ENCODE results near the gene WAPL.
A peak's percentile ranks its signal among the peaks of the same experiment; 100 is the strongest.
"Not testable (repeated sequence)": the region's sequence is repeated elsewhere in the genome, so short reads cannot be mapped to it uniquely, and the experiment has no call there.

WAPL gene

DNA sequence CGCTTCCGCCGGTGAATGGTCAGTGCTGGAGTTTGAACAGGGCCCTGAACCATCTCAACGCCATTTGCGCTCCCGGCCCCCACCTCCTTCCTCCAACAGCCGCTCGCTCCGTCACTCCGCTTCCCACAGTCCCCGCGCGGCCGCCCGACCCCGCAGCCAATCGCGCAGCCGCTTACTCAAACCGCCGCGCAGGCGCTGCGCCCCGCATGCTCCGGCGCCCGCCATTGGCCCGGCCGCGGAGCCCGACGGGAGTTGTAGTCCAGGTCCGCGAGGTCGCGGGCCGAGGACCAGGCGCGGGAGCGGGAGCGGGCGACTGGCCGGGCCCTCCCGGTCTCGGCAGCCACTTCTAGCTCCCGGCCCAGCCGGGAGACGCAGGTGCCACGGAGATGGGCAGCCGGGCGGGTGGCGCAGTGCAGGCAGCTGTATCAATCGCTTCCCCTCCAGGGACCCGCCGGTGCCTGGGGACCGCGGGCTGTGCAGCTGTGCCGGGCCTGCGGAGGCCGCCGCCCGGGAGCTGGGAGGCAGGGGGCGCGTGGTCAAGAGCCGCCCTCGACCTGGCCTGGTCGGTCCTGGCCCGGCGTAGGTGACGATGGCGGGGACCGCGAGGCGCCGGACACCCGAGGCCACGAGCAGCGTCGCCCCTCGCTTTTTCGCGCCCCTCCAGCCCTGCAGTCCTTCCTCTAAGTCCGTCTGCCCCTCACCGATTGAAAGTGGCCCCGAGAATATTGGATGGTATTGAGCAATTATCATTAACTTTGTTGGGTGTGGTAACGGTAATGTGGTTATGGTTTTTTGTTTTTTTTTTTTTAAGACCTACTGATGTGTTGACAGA is at the start of gene WAPL:
Gene WAPL (minus strand): TSS at position 115 of the 832 bp plus-strand sequence. CDS start 3,723 bp downstream, outside the sequence.
- peak; percentile 75 to 77 for DNase-seq (ENCODE audit: low read depth in 2 of 2)

- DNase-seq (ENCODE audit: low read depth in 2 of 2): no peak
These were observed 47.7 kb upstream of the WAPL start for GRCh38 chr10:86569335-86569734.

GRCh38 chr10:86566518-86566917 is 44.9 kb upstream of the WAPL start:
- DNase-seq (ENCODE audit: low read depth in 2 of 2): not testable (repeated sequence)

GRCh38 chr10:86563338-86563737 is 41.7 kb upstream of the WAPL start:
- DNase-seq (ENCODE audit: low read depth in 2 of 2): not testable (repeated sequence)

- DNase-seq (ENCODE audit: low read depth in 2 of 2): not testable (repeated sequence)
These were observed 37.1 kb upstream of the WAPL start for GRCh38 chr10:86558695-86559094.

GRCh38 chr10:86556933-86557649 is 35.5 kb upstream of the WAPL start:
- no peak for DNase-seq (ENCODE audit: low read depth in 2 of 2)

- DNase-seq (ENCODE audit: low read depth in 2 of 2): no peak
These were observed 34.9 kb upstream of the WAPL start for GRCh38 chr10:86556532-86556931.

- no peak for DNase-seq (ENCODE audit: low read depth in 2 of 2)
These were observed 32.0 kb upstream of the WAPL start for GRCh38 chr10:86553639-86554038.

GRCh38 chr10:86553213-86553612 is 31.6 kb upstream of the WAPL start:
- DNase-seq (ENCODE audit: low read depth in 2 of 2): no peak

GRCh38 chr10:86547296-86547695 is 25.7 kb upstream of the WAPL start:
- DNase-seq (ENCODE audit: low read depth in 2 of 2): no peak

GRCh38 chr10:86545101-86545500 is 23.5 kb upstream of the WAPL start:
- DNase-seq (ENCODE audit: low read depth in 2 of 2): no peak

GRCh38 chr10:86540016-86540415 is 18.4 kb upstream of the WAPL start:
- DNase-seq (ENCODE audit: low read depth in 2 of 2): no peak

- no peak for DNase-seq (ENCODE audit: low read depth in 2 of 2)
These were observed 17.0 kb upstream of the WAPL start for GRCh38 chr10:86538547-86538946.

DNA sequence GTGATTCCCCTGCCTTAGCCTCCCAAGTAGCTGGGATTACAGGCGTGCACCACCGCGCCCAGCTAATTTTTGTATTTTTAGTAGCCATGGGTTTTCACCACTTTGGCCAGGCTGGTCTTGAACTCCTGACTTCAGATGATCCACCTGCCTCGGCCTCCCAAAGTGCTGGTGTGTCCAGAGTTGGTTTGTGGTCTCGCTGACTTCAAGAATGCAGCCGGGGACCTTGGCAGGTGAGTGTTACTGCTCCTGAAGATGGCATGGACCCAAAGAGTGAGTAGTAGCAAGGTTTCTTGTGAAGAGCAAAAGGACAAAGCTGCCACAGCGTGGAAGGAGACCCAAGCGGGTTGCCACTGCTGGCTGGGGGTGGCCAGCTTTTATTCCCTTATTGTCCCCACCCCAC is 16.4 kb upstream of the WAPL start:
- DNase-seq (ENCODE audit: low read depth in 2 of 2): not testable (repeated sequence)

DNA sequence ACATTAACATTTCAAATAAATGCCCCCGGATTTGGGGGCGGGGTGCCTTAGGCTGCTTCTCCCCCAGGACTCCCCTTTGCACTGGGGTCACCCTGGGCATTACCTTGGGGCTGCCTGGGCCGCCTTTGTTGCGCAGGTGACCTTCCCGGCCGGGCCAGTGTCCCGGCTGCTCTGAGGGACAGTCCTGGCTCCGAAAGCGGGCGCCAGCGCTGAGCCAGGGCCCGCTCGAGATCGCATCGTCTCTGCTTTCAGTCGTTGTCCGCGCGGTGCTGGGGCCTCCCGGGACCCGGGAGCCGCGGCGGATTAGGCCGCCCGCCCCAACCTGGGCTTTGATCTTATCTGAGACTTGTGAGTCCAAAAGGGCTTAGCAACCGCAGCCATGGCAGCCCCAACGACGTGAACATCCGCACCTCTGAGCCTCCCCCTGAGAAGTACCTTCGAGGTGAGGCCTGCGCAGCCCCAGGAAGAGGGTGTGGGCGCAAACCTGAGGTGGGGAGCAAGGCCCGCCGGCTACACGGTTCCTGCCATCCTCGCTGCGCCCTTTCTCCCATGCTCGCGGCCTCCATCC is 14.8 kb upstream of the WAPL start:
- DNase-seq (ENCODE audit: low read depth in 2 of 2): no peak

DNA sequence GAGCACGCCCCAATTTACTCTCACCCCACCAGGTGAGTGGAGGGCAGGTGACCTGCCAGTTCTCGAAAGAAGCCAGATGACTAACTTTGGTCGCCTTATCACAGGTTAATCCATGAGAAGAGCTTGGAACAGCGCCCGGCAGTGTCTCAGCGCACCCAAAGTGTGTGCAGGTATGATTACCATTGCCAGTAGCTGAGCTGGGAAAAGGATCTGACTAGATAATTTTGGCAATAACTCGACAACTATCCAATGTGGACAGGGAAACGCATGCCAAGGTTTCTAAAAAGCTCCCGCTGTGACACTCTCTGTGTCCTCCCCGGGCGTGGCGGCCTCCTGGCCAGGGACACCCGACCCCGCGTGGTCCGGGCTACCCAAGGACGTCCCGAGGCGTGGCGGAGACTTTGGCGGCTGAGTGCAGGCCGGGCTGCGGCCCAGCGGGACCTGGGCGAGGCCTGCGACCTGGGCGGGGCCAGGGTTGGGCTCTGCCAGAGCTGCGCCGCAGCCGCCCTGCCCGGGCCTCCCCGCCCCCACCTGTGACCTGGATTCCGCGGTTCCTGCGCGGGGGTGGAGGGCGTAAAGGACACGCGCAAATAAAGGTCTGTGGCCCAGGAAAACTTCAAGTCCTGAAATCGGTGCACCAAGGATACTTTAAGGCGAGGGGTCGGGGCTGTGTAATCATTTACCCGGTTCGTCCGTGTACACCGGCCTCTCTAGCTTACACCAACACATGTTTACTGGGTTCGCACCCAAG is 13.7 kb upstream of the WAPL start:
- no peak for DNase-seq (ENCODE audit: low read depth in 2 of 2)

DNA sequence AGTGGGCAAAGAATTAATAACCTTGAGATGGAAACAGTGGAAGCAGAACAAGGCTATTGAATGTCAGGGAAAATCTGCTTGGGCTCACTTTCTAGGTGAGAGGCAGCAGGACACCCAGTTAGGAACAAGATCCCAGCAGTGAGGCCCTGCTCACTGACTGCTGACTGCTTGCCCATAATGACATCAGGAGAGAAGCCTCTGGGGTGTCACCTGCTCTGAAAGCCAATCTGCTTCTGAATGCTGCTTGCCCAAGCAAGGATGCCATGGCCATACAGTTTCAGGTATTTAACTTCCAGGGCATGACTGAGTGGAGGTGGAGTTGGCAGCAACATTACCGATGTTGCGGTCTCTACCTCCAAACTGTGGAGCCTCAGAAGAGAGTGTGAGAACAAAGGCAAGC is 11.7 kb upstream of the WAPL start:
- no peak for DNase-seq (ENCODE audit: low read depth in 2 of 2)

DNA sequence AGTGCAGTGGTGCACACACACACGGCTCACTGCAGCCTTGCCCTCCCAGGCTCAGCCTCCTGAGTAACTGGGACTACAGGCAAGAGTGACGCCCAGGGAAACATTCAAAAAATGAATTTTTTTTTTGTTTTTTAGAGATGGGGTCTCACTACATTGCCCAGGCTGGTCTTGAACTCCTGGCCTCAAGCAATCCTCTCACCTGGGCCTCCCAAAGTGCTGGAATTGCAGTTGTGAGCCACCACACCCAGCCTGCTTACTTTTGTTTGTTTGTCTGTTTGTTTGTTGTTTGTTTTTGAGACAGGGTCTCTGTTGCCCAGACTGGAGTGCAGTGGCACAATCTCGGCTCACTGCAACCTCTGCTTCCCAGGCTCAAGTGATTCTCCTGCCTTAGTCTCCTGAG is 7.1 kb upstream of the WAPL start:
- DNase-seq (ENCODE audit: low read depth in 2 of 2): not testable (repeated sequence)

DNA sequence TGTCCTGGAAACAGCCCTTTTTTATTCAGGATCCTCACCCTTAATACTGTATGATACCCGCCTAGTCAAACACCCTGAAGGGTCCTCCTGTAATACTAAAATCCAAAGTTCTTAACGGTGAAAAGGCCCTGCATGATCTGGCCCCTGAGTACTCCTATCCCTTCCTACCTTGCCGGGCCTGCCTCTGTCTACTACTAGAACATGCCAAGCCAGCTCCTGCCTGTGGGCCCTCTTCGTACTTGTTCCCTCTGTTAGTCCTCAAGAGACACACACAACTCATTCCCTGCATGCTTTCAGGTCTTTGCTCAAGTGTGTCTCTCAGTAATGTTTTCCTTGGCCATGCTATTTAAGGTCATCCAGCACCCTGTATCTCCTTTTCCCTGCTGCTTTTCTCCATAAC is 5.0 kb upstream of the WAPL start:
- no peak for DNase-seq (ENCODE audit: low read depth in 2 of 2)

- DNase-seq (ENCODE audit: low read depth in 2 of 2): not testable (repeated sequence)
These were observed 4.1 kb upstream of the WAPL start for GRCh38 chr10:86525713-86526112.

DNA sequence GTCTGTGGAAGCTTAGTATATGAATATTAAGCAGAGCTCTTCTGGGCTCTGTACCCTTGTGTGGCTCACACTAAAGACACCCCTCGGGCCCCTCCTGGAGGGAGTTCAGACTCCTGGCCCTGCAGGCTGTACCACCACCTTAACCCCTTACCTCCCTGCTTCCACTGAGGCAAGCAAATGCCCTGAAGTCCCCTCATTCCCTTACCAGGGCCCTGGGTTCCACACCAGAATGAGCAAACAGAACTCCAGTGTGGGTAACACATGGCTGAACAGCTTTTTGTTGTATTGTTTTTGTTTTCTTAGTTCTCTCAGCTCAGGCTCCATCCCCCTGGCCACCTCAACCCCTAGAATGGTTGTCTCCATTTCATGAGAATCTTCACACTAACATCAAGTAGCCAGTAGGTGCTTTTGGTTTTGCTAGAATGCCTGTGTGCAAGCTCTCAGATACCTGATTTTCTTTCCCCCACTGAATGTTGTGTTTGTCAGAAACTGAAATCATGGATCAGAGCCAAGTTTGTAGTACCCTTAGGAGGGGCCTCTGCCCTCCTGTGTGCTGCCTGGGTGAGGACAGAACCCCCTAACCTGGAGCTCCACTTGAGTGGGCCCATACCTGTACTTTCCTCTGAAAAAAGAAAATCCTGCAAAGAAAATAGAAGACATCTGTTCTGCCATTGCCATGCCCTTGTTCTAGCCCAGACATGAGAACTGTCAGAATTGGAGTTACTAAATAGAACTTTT is 2.8 kb upstream of the WAPL start:
- DNase-seq (ENCODE audit: low read depth in 2 of 2): no peak

Measured in fibroblast of skin of left quadriceps (primary cell).